Erythroblast (primary cell): ENCODE data around the gene MRPS18A.

Experiments
- GATA1 ChIP-seq: IDR thresholded peaks from 2 replicates; pipeline ENCODE4 v1.6.1; 2011; ENCODE audit warnings: low read depth, mild to moderate bottlenecking, control low read depth, low read length, moderate library complexity
- POLR2A ChIP-seq: IDR thresholded peaks from 2 replicates; pipeline ENCODE4 v1.6.1; 2011; ENCODE audit warnings: mild to moderate bottlenecking, low read length

GRCh38 chr6:43629104-43629504 lies 58.5 kb downstream of the MRPS18A start, which contains the start of gene GTPBP2:
- TF ChIP-seq POLR2A (no peak), GATA1 (no peak)
